Mesangial cell (primary cell): ENCODE measurements around the gene KRTAP9-6. TPM values are rescaled to one million over a fixed set of nuclear protein-coding genes. Genes with fewer than 3 reads are reported as not detected.

Source experiments
- total RNA-seq: library from RNA; depleted of rRNA; stranded (reverse); fragments of >200 nt; gene quantifications from 2 replicates; pipeline ENCODE4 v1.2.3, GENCODE V29; 2015

The KRTAP9-6 gene, protein sequence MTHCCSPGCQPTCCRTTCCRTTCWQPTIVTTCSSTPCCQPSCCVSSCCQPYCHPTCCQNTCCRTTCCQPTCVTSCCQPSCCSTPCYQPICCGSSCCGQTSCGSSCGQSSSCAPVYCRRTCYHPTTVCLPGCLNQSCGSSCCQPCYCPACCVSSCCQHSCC
- total RNA-seq: not detected in 2 replicates

GRCh38 chr17:41265078-41265477 is at the start of gene KRTAP9-6:
KRTAP9-6 (plus strand) TSS chr17:41265378; CDS start chr17:41265378, 0 bp downstream.

GRCh38 chr17:41226598-41227095 is 38.5 kb upstream of the KRTAP9-6 start, which contains the start of gene KRTAP9-2:
KRTAP9-2 (plus strand) TSS chr17:41226648; CDS start chr17:41226655, 7 bp downstream.

GRCh38 chr17:41232399-41233105 is 32.6 kb upstream of the KRTAP9-6 start, which contains the start of gene KRTAP9-3:
KRTAP9-3 (plus strand) TSS chr17:41232449; CDS start chr17:41232502, 53 bp downstream.

DNA sequence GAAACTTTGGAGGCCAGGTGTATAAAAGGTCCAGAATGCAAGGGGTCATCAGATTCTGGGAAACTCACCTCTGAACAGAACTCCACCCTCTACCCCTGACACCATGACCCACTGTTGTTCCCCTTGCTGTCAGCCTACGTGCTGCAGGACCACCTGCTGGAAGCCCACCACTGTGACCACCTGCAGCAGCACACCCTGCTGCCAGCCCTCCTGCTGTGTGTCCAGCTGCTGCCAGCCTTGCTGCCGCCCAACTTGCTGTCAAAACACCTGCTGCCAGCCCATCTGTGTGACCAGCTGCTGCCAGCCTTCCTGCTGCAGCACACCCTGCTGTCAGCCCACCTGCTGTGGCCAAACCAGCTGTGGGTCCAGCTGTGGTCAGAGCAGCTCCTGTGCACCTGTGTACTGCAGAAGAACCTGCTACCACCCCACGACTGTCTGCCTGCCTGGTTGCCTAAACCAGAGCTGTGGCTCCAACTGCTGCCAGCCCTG is 27.2 kb upstream of the KRTAP9-6 start, which contains the start of gene KRTAP9-8:
TSS of gene KRTAP9-8 (plus strand) at position 51 of the 489 bp plus-strand sequence. CDS start at position 104, 53 bp downstream.

DNA sequence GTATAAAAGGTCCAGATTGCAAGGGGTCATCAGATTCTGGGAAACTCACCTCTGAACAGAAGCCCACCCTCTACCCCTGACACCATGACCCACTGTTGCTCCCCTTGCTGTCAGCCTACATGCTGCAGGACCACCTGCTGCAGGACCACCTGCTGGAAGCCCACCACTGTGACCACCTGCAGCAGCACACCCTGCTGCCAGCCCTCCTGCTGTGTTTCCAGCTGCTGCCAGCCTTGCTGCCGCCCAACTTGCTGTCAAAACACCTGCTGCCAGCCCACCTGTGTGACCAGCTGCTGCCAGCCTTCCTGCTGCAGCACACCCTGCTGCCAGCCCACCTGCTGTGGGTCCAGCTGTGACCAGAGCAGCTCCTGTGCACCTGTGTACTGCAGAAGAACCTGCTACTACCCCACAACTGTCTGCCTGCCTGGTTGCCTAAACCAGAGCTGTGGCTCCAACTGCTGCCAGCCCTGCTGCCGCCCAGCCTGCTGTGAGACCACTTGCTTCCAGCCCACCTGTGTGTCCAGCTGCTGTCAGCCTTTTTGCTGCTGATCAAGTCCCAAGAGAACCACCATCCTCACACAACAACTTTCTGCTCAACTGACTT is 15.4 kb upstream of the KRTAP9-6 start, which contains the start of gene KRTAP9-4:
TSS of gene KRTAP9-4 (plus strand) at position 51 of the 604 bp plus-strand sequence. CDS start at position 85, 34 bp downstream.

DNA sequence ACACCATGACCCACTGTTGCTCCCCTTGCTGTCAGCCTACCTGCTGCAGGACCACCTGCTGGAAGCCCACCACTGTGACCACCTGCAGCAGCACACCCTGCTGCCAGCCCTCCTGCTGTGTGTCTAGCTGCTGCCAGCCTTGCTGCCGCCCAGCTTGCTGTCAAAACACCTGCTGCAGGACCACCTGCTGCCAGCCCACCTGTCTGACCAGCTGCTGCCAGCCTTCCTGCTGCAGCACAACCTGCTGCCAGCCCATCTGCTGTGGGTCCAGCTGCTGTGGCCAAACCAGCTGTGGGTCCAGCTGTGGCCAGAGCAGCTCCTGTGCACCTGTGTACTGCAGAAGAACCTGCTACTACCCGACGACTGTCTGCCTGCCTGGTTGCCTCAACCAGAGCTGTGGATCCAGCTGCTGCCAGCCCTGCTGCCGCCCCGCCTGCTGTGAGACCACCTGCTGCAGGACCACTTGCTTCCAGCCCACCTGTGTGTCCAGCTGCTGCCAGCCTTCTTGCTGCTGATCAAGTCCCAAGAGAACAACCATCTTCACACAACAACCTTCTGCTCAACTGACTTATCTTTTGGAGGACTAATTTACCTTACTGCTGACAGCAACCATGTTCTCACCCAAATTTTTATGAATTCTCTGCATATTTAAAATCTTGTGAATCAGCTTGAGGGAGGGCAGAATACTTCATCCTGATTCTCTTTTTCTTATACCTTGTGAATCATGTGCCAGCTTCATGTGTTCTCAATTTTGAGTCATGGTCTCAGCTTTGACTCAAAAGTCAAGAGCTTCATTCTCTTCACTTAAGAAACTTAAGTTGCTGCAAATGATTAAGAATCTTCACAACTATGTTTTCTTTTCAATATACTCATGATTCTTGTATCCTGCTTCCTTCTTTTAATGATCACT is 9.5 kb upstream of the KRTAP9-6 start, which contains the start of gene KRTAP9-9:
TSS of gene KRTAP9-9 (plus strand) at position 4 of the 910 bp plus-strand sequence.

GRCh38 chr17:41275648-41276190 is 10.5 kb downstream of the KRTAP9-6 start, which contains the start of gene KRTAP9-7:
KRTAP9-7 (plus strand) TSS chr17:41275698; CDS start chr17:41275698, 0 bp downstream.

GRCh38 chr17:41301916-41302901 is 37.0 kb downstream of the KRTAP9-6 start, which contains the start of gene KRTAP29-1:
KRTAP29-1 (minus strand) TSS chr17:41302851; CDS start chr17:41302851, 0 bp downstream.

DNA sequence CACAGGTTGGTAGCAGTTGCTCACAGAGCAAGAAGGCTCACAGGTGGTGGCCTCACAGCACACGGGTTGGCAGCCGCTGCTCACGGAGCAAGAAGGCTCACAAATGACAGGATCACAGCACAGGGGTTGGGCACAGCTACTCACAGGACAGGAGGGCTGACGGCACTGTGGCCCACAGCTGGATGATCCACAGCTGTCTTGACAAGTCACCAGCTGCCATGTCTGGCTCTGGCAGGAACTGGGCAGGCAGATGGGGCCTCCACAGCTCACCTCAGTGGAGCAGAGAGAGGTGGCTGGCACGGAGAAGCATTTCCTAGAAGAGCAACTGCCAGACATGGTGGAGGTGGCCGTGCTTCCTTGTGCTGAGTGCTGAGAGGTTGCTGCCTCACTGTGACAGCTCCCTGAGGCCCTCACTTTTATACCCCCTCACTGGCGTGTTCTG is 43.8 kb downstream of the KRTAP9-6 start, which contains the start of gene KRTAP16-1:
TSS of gene KRTAP16-1 (minus strand) at position 392 of the 442 bp plus-strand sequence. CDS start at position 336, 56 bp downstream.

DNA sequence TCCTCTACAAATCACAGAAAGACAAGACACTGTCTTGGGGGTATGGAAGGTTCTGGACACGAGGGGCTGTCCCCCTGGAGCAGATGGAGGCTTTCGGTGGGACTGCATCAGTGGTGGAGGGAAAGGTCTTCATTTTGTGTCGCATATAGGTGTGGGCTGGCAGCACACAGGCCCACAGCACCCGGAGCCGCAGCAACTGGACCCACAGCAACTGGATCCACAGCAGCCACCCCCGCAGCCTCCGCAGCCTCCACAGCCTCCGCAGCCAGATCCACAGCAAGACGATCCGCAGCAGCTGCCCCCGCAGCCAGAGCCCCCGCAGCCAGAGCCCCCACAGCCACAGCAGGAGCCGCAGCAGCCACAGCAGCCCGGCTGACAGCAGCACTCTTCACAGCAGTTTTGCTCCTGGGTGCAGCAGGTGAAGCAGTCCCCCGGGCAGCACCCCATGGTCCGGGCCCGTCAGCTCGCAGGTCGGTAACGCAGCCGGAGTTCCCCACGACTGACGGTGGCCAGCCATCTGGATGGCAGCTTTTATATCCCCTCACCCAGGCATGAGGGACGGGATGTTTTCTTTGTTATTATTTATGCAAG is 50.1 kb downstream of the KRTAP9-6 start, which contains the start of gene KRTAP17-1:
TSS of gene KRTAP17-1 (minus strand) at position 507 of the 591 bp plus-strand sequence. CDS start at position 447, 60 bp downstream.

Other genes starting within 250 kb of the KRTAP9-6 start
- gene KRTAP1-5, start 238.2 kb upstream of the KRTAP9-6 start, total RNA-seq: not detected in 2 replicates
- not detected in 2 replicates for gene KRTAP1-4, start 235.2 kb upstream of the KRTAP9-6 start, total RNA-seq
- gene KRTAP1-3, start 230.5 kb upstream of the KRTAP9-6 start, total RNA-seq: not detected in 2 replicates
- not detected in 2 replicates for gene KRTAP1-1, start 223.9 kb upstream of the KRTAP9-6 start, total RNA-seq
- not detected in 2 replicates for gene KRTAP2-1, start 218.1 kb upstream of the KRTAP9-6 start, total RNA-seq
- gene KRTAP2-2, start 210.1 kb upstream of the KRTAP9-6 start, total RNA-seq: not detected in 2 replicates
- 0.13 and 2.6 TPM in 2 replicates for gene KRTAP2-3, start 205.3 kb upstream of the KRTAP9-6 start, total RNA-seq
- not detected in 2 replicates for gene KRTAP2-4, start 199.5 kb upstream of the KRTAP9-6 start, total RNA-seq
- not detected in 2 replicates for gene KRTAP4-7, start 181.2 kb upstream of the KRTAP9-6 start, total RNA-seq
- not detected in 2 replicates for gene KRTAP4-8, start 167.2 kb upstream of the KRTAP9-6 start, total RNA-seq
- gene KRTAP4-16, start 163.2 kb upstream of the KRTAP9-6 start, total RNA-seq: not detected in 2 replicates
- not detected in 2 replicates for gene KRTAP4-9, start 160.0 kb upstream of the KRTAP9-6 start, total RNA-seq
- gene KRTAP4-11, start 147.0 kb upstream of the KRTAP9-6 start, total RNA-seq: not detected in 2 replicates
- gene KRTAP4-12, start 141.2 kb upstream of the KRTAP9-6 start, total RNA-seq: not detected in 2 replicates
- not detected in 2 replicates for gene KRTAP4-6, start 124.8 kb upstream of the KRTAP9-6 start, total RNA-seq
- gene KRTAP4-5, start 115.6 kb upstream of the KRTAP9-6 start, total RNA-seq: not detected in 2 replicates
- not detected in 2 replicates for gene KRTAP4-4, start 104.6 kb upstream of the KRTAP9-6 start, total RNA-seq
- not detected in 2 replicates for gene KRTAP4-3, start 97.2 kb upstream of the KRTAP9-6 start, total RNA-seq
- not detected in 2 replicates for gene KRTAP4-2, start 87.2 kb upstream of the KRTAP9-6 start, total RNA-seq
- gene KRTAP4-1, start 80.5 kb upstream of the KRTAP9-6 start, total RNA-seq: not detected in 2 replicates
- not detected in 2 replicates for gene KRTAP9-1, start 75.5 kb upstream of the KRTAP9-6 start, total RNA-seq
- not detected in 2 replicates for gene KRTAP9-2, start 38.7 kb upstream of the KRTAP9-6 start, total RNA-seq
- gene KRTAP9-3, start 32.9 kb upstream of the KRTAP9-6 start, total RNA-seq: not detected in 2 replicates
- gene KRTAP9-8, start 27.4 kb upstream of the KRTAP9-6 start, total RNA-seq: not detected in 2 replicates
- gene KRTAP9-4, start 15.7 kb upstream of the KRTAP9-6 start, total RNA-seq: not detected in 2 replicates
- not detected in 2 replicates for gene KRTAP9-9, start 10.0 kb upstream of the KRTAP9-6 start, total RNA-seq
- not detected in 2 replicates for gene KRTAP9-7, start 10.3 kb downstream of the KRTAP9-6 start, total RNA-seq
- gene KRTAP29-1, start 37.5 kb downstream of the KRTAP9-6 start, total RNA-seq: not detected in 2 replicates
- gene KRTAP16-1, start 43.9 kb downstream of the KRTAP9-6 start, total RNA-seq: not detected in 2 replicates
- 0.33 and 0.63 TPM in 2 replicates for gene KRTAP17-1, start 50.3 kb downstream of the KRTAP9-6 start, total RNA-seq
- gene KRT33A, start 85.5 kb downstream of the KRTAP9-6 start, total RNA-seq: not detected in 2 replicates
- gene KRT33B, start 104.4 kb downstream of the KRTAP9-6 start, total RNA-seq: not detected in 2 replicates
- 0.13 and 2.9 TPM in 2 replicates for gene KRT34, start 116.9 kb downstream of the KRTAP9-6 start, total RNA-seq
- gene KRT31, start 132.2 kb downstream of the KRTAP9-6 start, total RNA-seq: 0.13 TPM in 1 of 2 replicates, not detected in the other
- not detected in 2 replicates for gene KRT37, start 159.2 kb downstream of the KRTAP9-6 start, total RNA-seq
- not detected in 2 replicates for gene KRT38, start 175.6 kb downstream of the KRTAP9-6 start, total RNA-seq
- gene KRT32, start 202.0 kb downstream of the KRTAP9-6 start, total RNA-seq: not detected in 2 replicates
- gene KRT35, start 215.8 kb downstream of the KRTAP9-6 start, total RNA-seq: not detected in 2 replicates
- not detected in 2 replicates for gene KRT36, start 224.5 kb downstream of the KRTAP9-6 start, total RNA-seq
- gene KRT13, start 240.2 kb downstream of the KRTAP9-6 start, total RNA-seq: not detected in 2 replicates